Gastroesophageal sphincter (tissue), 4 donors: ENCODE data around the gene SOAT1. TPM values are rescaled to one million over a fixed set of nuclear protein-coding genes. Genes with fewer than 3 reads are reported as not detected.
"Not testable (repeated sequence)": the region's sequence is repeated elsewhere in the genome, so short reads cannot be mapped to it uniquely, and the experiment has no call there.

Experiments
- ATAC-seq: fragments of 150-250 bp; one replicate; pipeline ENCODE4 v1.9.1; 2016; ENCODE audit warnings: mild to moderate bottlenecking, moderate library complexity
- H3K27ac ChIP-seq, 4 donors: fragments of 200-600 bp; sonication (generic) in 3 of 4; 1 replicate in 3 of 4; 2 replicates in 1 of 4; pipeline ENCODE4 v1.5.1; 2016 to 2019
- H3K27me3 ChIP-seq: fragments of 200-600 bp; sonication (generic); one replicate; pipeline ENCODE4 v1.5.1; 2019
- H3K36me3 ChIP-seq, 2 donors: fragments of 200-600 bp; sonication (generic); one replicate each; pipeline ENCODE4 v1.5.1; 2019; ENCODE audit warnings: control low read depth in 1 of 2
- H3K4me1 ChIP-seq, 3 donors: fragments of 200-600 bp; sonication (generic); 1 replicate in 2 of 3; 2 replicates in 1 of 3; pipeline ENCODE4 v1.5.1; 2016 to 2019; ENCODE audit warnings: control low read depth in 2 of 3
- H3K4me3 ChIP-seq, 2 donors: fragments of 200-600 bp; sonication (generic); one replicate each; pipeline ENCODE4 v1.5.1; 2019; ENCODE audit warnings: mild to moderate bottlenecking in 1 of 2, moderate library complexity in 1 of 2
- H3K9me3 ChIP-seq, 3 donors: fragments of 200-600 bp; sonication (generic); one replicate each; pipeline ENCODE4 v1.5.1; 2017 to 2019; ENCODE audit warnings: control low read depth in 2 of 3
- CTCF ChIP-seq, 4 experiments: fragments of 200-600 bp in 2 of 4; fragments of 450-650 bp in 2 of 4; sonication (generic) in 1 of 4; IDR thresholded peaks; one replicate each; pipeline ENCODE4 v1.5.1; 2017 to 2019; ENCODE audit warnings: antibody characterized with exemption in 4 of 4, mild to moderate bottlenecking in 2 of 4, moderate library complexity in 2 of 4
- EP300 ChIP-seq: sonication (generic); formaldehyde crosslinking; IDR thresholded peaks from one replicate; pipeline ENCODE4 v1.6.1; 2017; ENCODE audit warnings: antibody characterized with exemption, mild to moderate bottlenecking
- POLR2A ChIP-seq, 2 donors: fragments of 450-650 bp; IDR thresholded peaks; one replicate each; pipeline ENCODE4 v1.6.1; 2017; ENCODE audit warnings: antibody characterized with exemption in 2 of 2, mild to moderate bottlenecking in 2 of 2, moderate library complexity in 1 of 2
- POLR2AphosphoS5 ChIP-seq: sonication (generic); formaldehyde crosslinking; IDR thresholded peaks from one replicate; pipeline ENCODE4 v1.6.1; 2017; ENCODE audit warnings: antibody characterized with exemption
- WGBS, 2 donors: methylation state at CpG; one replicate each; pipeline ENCODE4 v1.1.5; 2018; ENCODE audit warnings: low coverage in 1 of 2; 5-methylcytosine and 5-hydroxymethylcytosine counted together
- total RNA-seq, 4 donors: library from RNA; depleted of rRNA; stranded (reverse); fragments of >200 nt; gene quantifications; one replicate each; pipeline ENCODE4 v1.1.0, GENCODE V29; 2016

Gene SOAT1
- total RNA-seq, 4 donors from 2014 or later, result 11.2 to 17.8 (median 12.9) TPM

- no peak for TF ChIP-seq EP300
- no peak for TF ChIP-seq POLR2AphosphoS5
- TF ChIP-seq CTCF (IDR thresholded peaks at IDR 0.05), result no peak
- no peak for TF ChIP-seq POLR2A (IDR thresholded peaks at IDR 0.05)
- H3K27me3 ChIP-seq, result no peaks in the 10 kb centered on the region
- no peaks in the 10 kb centered on the region for H3K4me1 ChIP-seq
- H3K4me3 ChIP-seq, result no peak overlapping the region
- no peaks in the 10 kb centered on the region for H3K9me3 ChIP-seq
- no peak overlapping the region for H3K27ac ChIP-seq
- WGBS, 2 donors, result 73 to 84% methylated on average over 4 of the region's 4 CpGs
- H3K36me3 ChIP-seq, result peaks cover 4 to 87% of the 10 kb centered on the region in 2 donors
- no peak for ATAC-seq
Measured at GRCh38 chr1:179341943-179342547, 48.4 kb downstream of the SOAT1 start.

GRCh38 chr1:179342740-179343404 lies 49.3 kb downstream of the SOAT1 start:
- TF ChIP-seq POLR2A (IDR thresholded peaks at IDR 0.05) (no peak), EP300 (no peak), POLR2AphosphoS5 (no peak), CTCF (IDR thresholded peaks at IDR 0.05) (no peak)

GRCh38 chr1:179351281-179351680 lies 57.7 kb downstream of the SOAT1 start:
- TF ChIP-seq CTCF (IDR thresholded peaks at IDR 0.05) (no peak), POLR2A (IDR thresholded peaks at IDR 0.05) (no peak), EP300 (no peak), POLR2AphosphoS5 (no peak)
- Histone ChIP-seq H3K36me3 (peaks cover 4 to 74% of the 10 kb centered on the region in 2 donors), H3K4me3 (no peak overlapping the region), H3K9me3 (no peaks in the 10 kb centered on the region), H3K27me3 (no peaks in the 10 kb centered on the region), H3K27ac (no peak overlapping the region), H3K4me1 (no peaks in the 10 kb centered on the region)
- ATAC-seq, result no peak
- WGBS, 2 donors, result 89 to 96% methylated on average over 2 to 3 of the region's 3 CpGs

More at GRCh38 chr1:179342740-179343404, 49.3 kb downstream of the SOAT1 start:
- H3K9me3 ChIP-seq, result no peaks in the 10 kb centered on the region
- no peak overlapping the region for H3K27ac ChIP-seq
- no peaks in the 10 kb centered on the region for H3K4me1 ChIP-seq
- H3K27me3 ChIP-seq, result no peaks in the 10 kb centered on the region
- H3K36me3 ChIP-seq, result peaks cover 8 to 94% of the 10 kb centered on the region in 2 donors
- WGBS, 2 donors, result 87 to 94% methylated on average over 3 to 4 of the region's 4 CpGs
- ATAC-seq, result no peak
- no peak overlapping the region for H3K4me3 ChIP-seq

- no peak for ATAC-seq
- Histone ChIP-seq H3K27me3 (no peaks in the 10 kb centered on the region), H3K4me3 (no peak overlapping the region), H3K4me1 (no peaks in the 10 kb centered on the region), H3K36me3 (peaks cover 4 to 66% of the 10 kb centered on the region in 2 donors), H3K27ac (no peak overlapping the region), H3K9me3 (no peaks in the 10 kb centered on the region)
- TF ChIP-seq POLR2AphosphoS5, result no peak
- TF ChIP-seq POLR2A (IDR thresholded peaks at IDR 0.05), result no peak
- TF ChIP-seq CTCF (IDR thresholded peaks at IDR 0.05), result no peak
- TF ChIP-seq EP300, result no peak
- 95 to 100% methylated on average over 2 of the region's 2 CpGs for WGBS, 2 donors
Measured at GRCh38 chr1:179352236-179352635, 58.6 kb downstream of the SOAT1 start.

GRCh38 chr1:179353546-179353945 lies 59.9 kb downstream of the SOAT1 start:
- H3K4me3 ChIP-seq, result no peak overlapping the region
- H3K36me3 ChIP-seq, result peaks cover 0 to 53% of the 10 kb centered on the region in 2 donors
- ATAC-seq, result peak; percentile 89
- H3K4me1 ChIP-seq, result no peaks in the 10 kb centered on the region
- H3K27me3 ChIP-seq, result no peaks in the 10 kb centered on the region
- H3K27ac ChIP-seq, result no peak overlapping the region
- 19 to 55% methylated on average over 4 to 5 of the region's 5 CpGs for WGBS, 2 donors
- TF ChIP-seq EP300, result no peak
- TF ChIP-seq CTCF (IDR thresholded peaks at IDR 0.05), result no peak
- TF ChIP-seq POLR2A (IDR thresholded peaks at IDR 0.05), result no peak
- TF ChIP-seq POLR2AphosphoS5, result no peak
- no peaks in the 10 kb centered on the region for H3K9me3 ChIP-seq

- ATAC-seq, H3K9me3 ChIP-seq, H3K4me3 ChIP-seq, H3K36me3 ChIP-seq, H3K27ac ChIP-seq, H3K27me3 ChIP-seq: not testable (repeated sequence)
- H3K4me1 ChIP-seq, result peaks cover 0 to 13% (median 0%) of the 10 kb centered on the region in 3 donors
- WGBS, 2 donors, result 60 to 77% methylated on average over 1 to 2 of the region's 2 CpGs
Measured at GRCh38 chr1:179361631-179362030, 68.0 kb downstream of the SOAT1 start.
